Vagina (tissue), 2 donors: ENCODE results near the gene LARP6. TPM values are rescaled to one million over a fixed set of nuclear protein-coding genes. Genes with fewer than 3 reads are reported as not detected.

Source experiments
- DNase-seq, 2 donors: peaks; one replicate each; pipeline ENCODE4 v3.0.0-alpha.2; 2017; ENCODE audit errors: extremely low spot score in 2 of 2
- H3K27ac ChIP-seq: fragments of 200-600 bp; sonication (generic); one replicate; pipeline ENCODE4 v1.5.1; 2019
- H3K27me3 ChIP-seq: fragments of 200-600 bp; sonication (generic); one replicate; pipeline ENCODE4 v1.5.1; 2019
- H3K36me3 ChIP-seq, 2 donors: fragments of 200-600 bp; sonication (generic); one replicate each; pipeline ENCODE4 v1.5.1; 2017 to 2019
- H3K4me1 ChIP-seq: fragments of 200-600 bp; sonication (generic); one replicate; pipeline ENCODE4 v1.5.1; 2019
- H3K4me3 ChIP-seq, 2 donors: fragments of 200-600 bp; sonication (generic); 1 replicate in 1 of 2; 2 replicates in 1 of 2; pipeline ENCODE4 v1.5.1; 2016 to 2019
- H3K9me3 ChIP-seq: fragments of 200-600 bp; sonication (generic); one replicate; pipeline ENCODE4 v1.5.1; 2019
- POLR2A ChIP-seq, 2 donors: fragments of 450-650 bp; IDR thresholded peaks; one replicate each; pipeline ENCODE4 v1.6.1; 2017; ENCODE audit warnings: antibody characterized with exemption in 2 of 2, mild to moderate bottlenecking in 2 of 2, moderate library complexity in 2 of 2
- POLR2AphosphoS5 ChIP-seq, 2 donors: sonication (generic); formaldehyde crosslinking; IDR thresholded peaks; one replicate each; pipeline ENCODE4 v1.9.0; 2017; ENCODE audit warnings: antibody characterized with exemption in 2 of 2, mild to moderate bottlenecking in 2 of 2, low read depth in 1 of 2; ENCODE audit not compliant: insufficient read depth in 1 of 2
- intact Hi-C: fragments of 100-400 bp; cut with DNase I; formaldehyde crosslinking; loops from one replicate; pipeline ENCODE4 v1.15.1; 2023
- total RNA-seq: library from RNA; depleted of rRNA; stranded (reverse); fragments of >200 nt; gene quantifications from one replicate; pipeline ENCODE4 v1.2.3, GENCODE V29; 2016
- TF ChIP-seq, protein P1 (sequence below), 3 experiments: fragments of 450-650 bp in 2 of 3; fragments of 200-600 bp in 1 of 3; sonication (generic) in 1 of 3; IDR thresholded peaks; one replicate each; pipeline ENCODE4 v1.5.1; 2017 to 2019; ENCODE audit warnings: antibody characterized with exemption in 3 of 3, mild to moderate bottlenecking in 2 of 3, moderate library complexity in 2 of 3

LARP6 gene
- total RNA-seq, 1 donor from 2014 or later = 50.6 TPM

DNA sequence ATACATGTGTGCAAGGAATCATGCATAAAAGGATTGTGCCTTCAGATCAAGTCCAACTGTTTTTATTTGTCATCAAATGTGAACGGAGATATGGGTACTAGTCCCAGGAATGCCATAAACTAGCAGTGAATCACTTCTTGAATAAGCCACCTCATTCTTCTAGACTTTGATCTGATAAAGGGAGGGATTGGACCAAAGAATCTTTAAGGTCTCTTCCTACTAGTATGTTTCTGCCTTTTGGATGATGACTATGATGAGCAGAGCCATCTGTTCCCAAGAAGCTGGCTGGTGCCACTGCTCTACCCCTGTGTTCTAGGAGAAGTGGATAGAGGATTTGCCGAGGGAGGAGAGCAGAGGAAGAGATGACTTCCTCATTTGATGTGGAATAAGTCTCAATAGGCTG lies 61.8 kb downstream of the LARP6 start:
- H3K27me3 ChIP-seq = no peaks in the 10 kb centered on the region
- H3K27ac ChIP-seq = no peak overlapping the region
- intact Hi-C loops = no loop called here
- H3K36me3 ChIP-seq = no peaks in the 10 kb centered on the region
- no peak overlapping the region for H3K4me3 ChIP-seq
- no peaks in the 10 kb centered on the region for H3K9me3 ChIP-seq
- no peak for TF ChIP-seq POLR2AphosphoS5 (IDR thresholded peaks at IDR 0.05; ENCODE audit: insufficient read depth in 1 of 2, low read depth in 1 of 2)
- DNase-seq = no peak
- H3K4me1 ChIP-seq = peaks cover 17% of the 10 kb centered on the region

DNA sequence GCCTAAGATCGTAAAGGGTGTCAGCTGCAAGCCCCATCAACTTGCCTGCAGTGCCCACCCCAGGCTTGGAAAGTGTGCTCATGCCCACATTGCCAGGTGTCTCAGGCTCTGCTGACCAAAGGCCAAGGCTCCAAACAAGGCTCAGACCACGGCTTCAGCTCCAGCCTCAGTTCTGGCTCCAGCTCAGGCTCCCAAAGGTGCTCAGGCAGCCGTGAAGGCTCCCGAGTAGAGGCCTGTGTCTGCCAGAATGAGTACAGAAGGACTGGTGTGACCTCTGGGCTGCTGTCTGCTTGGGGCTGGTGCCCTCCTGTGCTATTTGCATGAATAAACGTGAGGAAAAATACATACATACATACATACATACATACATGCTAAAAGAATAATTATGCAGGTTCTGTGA lies 62.7 kb downstream of the LARP6 start:
- Histone ChIP-seq H3K4me1 (peaks cover 17% of the 10 kb centered on the region), H3K27ac (no peak overlapping the region), H3K27me3 (no peaks in the 10 kb centered on the region), H3K9me3 (no peaks in the 10 kb centered on the region), H3K36me3 (no peaks in the 10 kb centered on the region), H3K4me3 (no peak overlapping the region)
- DNase-seq = no peak
- intact Hi-C loops = no loop called here
- TF ChIP-seq POLR2AphosphoS5 (IDR thresholded peaks at IDR 0.05; ENCODE audit: insufficient read depth in 1 of 2, low read depth in 1 of 2) (no peak), POLR2A (IDR thresholded peaks at IDR 0.05) (no peak)
- TF ChIP-seq, protein P1, sequence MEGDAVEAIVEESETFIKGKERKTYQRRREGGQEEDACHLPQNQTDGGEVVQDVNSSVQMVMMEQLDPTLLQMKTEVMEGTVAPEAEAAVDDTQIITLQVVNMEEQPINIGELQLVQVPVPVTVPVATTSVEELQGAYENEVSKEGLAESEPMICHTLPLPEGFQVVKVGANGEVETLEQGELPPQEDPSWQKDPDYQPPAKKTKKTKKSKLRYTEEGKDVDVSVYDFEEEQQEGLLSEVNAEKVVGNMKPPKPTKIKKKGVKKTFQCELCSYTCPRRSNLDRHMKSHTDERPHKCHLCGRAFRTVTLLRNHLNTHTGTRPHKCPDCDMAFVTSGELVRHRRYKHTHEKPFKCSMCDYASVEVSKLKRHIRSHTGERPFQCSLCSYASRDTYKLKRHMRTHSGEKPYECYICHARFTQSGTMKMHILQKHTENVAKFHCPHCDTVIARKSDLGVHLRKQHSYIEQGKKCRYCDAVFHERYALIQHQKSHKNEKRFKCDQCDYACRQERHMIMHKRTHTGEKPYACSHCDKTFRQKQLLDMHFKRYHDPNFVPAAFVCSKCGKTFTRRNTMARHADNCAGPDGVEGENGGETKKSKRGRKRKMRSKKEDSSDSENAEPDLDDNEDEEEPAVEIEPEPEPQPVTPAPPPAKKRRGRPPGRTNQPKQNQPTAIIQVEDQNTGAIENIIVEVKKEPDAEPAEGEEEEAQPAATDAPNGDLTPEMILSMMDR (IDR thresholded peaks at IDR 0.05) = no peak

DNA sequence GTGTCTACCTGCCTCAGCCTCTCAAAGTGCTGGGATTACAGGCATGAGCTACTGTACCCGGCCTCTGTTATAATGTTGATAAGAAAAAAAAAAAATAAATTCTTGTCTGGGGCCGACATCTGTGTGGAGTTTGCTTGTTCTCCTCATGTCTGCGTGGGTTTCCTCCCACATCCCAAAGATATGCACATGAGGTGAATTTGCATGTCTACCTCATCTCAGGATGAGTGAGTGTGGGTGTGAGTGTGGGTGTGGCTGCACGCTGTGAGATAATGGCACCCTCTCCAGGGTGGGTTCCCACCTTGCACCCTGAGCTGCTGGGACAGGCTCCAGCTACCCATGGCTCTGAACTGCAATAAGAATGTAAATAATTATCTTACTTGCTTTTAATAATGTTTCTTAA lies 64.7 kb downstream of the LARP6 start:
- Histone ChIP-seq H3K4me3 (no peak overlapping the region), H3K27ac (no peak overlapping the region), H3K36me3 (no peaks in the 10 kb centered on the region), H3K4me1 (peaks cover 2% of the 10 kb centered on the region), H3K27me3 (no peaks in the 10 kb centered on the region), H3K9me3 (no peaks in the 10 kb centered on the region)
- no peak for DNase-seq
- TF ChIP-seq POLR2AphosphoS5 (IDR thresholded peaks at IDR 0.05; ENCODE audit: insufficient read depth in 1 of 2, low read depth in 1 of 2) (no peak), POLR2A (IDR thresholded peaks at IDR 0.05) (no peak)
- TF ChIP-seq, protein P1 (IDR thresholded peaks at IDR 0.05) = no peak
- intact Hi-C loops = no loop called here

DNA sequence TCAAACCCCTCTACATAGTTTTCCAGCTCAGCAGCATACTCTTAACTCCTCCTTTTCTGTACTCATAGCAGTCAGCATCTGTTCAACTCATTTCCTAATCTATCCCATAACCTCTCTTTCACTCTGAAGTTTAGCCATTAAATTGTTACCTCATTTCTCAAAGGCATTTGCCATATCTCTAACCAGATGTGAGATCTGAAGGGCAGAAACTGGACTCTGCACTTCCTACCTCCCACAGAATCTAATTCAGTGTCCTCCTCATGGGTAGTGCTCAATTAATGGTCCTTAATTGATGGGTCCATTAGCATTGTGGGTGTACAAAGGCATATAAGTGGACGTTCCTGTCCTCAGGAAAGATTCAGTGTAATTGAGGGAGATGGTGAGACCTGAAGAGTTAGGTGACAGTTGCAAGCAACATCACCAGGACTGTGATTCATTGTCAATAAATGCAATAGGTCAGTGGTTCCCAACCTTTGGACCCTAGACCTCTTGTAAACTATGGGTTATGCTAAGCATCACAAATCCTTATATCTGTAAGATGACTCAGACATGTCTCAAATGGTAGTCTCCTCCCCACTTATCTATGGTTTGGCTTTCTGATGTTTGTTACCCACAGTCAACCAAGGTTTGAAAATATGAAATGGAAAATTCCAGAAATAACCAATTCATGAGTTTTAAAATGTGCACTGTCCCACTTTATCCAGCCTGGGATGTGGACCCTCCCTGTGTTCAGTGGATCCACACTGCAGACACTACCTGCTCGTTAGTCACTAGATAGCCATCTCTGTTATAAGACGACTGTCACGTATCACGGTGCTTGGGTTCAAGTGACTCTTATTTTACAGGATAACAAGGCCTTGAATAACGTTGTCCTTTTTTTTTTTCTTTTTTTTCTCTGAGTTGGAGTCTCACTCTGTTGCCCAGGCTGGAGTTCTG lies 65.6 kb downstream of the LARP6 start:
- no peak for DNase-seq
- no peaks in the 10 kb centered on the region for H3K27me3 ChIP-seq
- H3K27ac ChIP-seq = no peak overlapping the region
- intact Hi-C loops = no loop called here
- no peaks in the 10 kb centered on the region for H3K36me3 ChIP-seq
- TF ChIP-seq, protein P1 (IDR thresholded peaks at IDR 0.05) = no peak
- TF ChIP-seq POLR2AphosphoS5 (IDR thresholded peaks at IDR 0.05; ENCODE audit: insufficient read depth in 1 of 2, low read depth in 1 of 2) = no peak
- no peak for TF ChIP-seq POLR2A (IDR thresholded peaks at IDR 0.05)
- H3K4me3 ChIP-seq = no peak overlapping the region
- no peaks in the 10 kb centered on the region for H3K4me1 ChIP-seq
- no peaks in the 10 kb centered on the region for H3K9me3 ChIP-seq

DNA sequence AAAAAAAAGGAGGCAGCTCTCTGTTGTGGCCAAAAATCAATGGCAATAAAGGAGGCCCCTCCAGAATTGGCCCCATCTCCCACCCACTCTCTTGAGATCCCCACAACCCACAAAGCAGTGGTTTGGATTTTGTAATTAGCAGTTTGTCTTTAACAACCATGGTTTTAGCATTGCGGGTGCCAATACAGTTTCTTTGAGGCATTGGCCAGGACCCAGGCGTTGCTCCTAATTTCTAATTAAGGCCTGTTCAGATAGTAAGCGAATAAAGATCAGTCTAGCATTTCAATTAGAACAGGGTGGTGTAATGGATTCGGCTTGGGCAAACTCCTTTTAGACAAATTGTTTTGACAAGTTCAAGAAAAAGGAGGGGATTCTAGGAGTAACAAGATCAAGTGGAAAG lies 67.0 kb downstream of the LARP6 start:
- H3K9me3 ChIP-seq = no peaks in the 10 kb centered on the region

More for the DNA sequence above, 67.0 kb downstream of the LARP6 start:
- no peaks in the 10 kb centered on the region for H3K4me1 ChIP-seq
- no peak overlapping the region for H3K4me3 ChIP-seq
- intact Hi-C loops = no loop called here
- H3K27ac ChIP-seq = no peak overlapping the region
- no peak for DNase-seq
- no peak for TF ChIP-seq POLR2AphosphoS5 (IDR thresholded peaks at IDR 0.05; ENCODE audit: insufficient read depth in 1 of 2, low read depth in 1 of 2)
- TF ChIP-seq POLR2A (IDR thresholded peaks at IDR 0.05) = no peak
- TF ChIP-seq, protein P1 (IDR thresholded peaks at IDR 0.05) = no peak
- H3K27me3 ChIP-seq = no peaks in the 10 kb centered on the region
- H3K36me3 ChIP-seq = no peaks in the 10 kb centered on the region
